ENCODE results near the gene PRAMEF5. TPM values are rescaled to one million over a fixed set of nuclear protein-coding genes. Genes with fewer than 3 reads are reported as not detected.
"Not testable (repeated sequence)": the region's sequence is repeated elsewhere in the genome, so short reads cannot be mapped to it uniquely, and the experiment has no call there.

The PRAMEF5 gene
- total RNA-seq (2021), result not detected in 2 replicates
- long read RNA-seq, result 0 reads

DNA sequence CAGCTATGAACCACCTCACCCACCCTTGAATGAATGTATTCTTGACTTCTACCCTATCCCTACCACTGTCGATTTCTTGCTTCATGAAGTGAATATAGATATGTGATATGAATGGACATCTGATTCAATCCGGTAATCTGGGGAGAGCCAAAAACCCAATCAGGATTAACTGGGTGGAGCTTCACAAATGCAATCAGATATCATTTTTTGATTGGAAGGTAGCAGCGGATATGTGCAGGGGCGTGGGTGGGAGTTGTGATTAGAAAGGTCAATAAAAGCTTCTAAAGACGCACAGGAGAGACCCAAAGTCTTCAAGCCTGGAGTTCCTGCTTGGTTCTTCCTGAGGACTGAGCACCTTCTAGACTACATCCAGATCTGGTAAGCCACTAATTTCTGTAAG, at the start of gene PRAMEF5:
Gene PRAMEF5, plus strand, starts transcription at position 301 of the 400 bp plus-strand sequence. CDS start 5,071 bp downstream, outside the sequence.
- H3K23ac ChIP-seq (ENCODE audit: insufficient read length, low read depth, low read length); H3K23me2 ChIP-seq (ENCODE audit: insufficient read length, low read depth, low read length, poor library complexity, severe bottlenecking); H3K79me2 ChIP-seq (ENCODE audit: insufficient read depth, low read length); H3K4ac ChIP-seq (ENCODE audit: low read depth, low read length); H3K4me1 ChIP-seq (ENCODE audit: insufficient read depth, low read length); H2AK5ac ChIP-seq (ENCODE audit: insufficient read length, low read length); H3K9ac ChIP-seq (ENCODE audit: extremely low read depth, insufficient read length, low read length); H4K5ac ChIP-seq (ENCODE audit: insufficient read length, low read depth, low read length); H4K20me1 ChIP-seq (ENCODE audit: control insufficient read depth, insufficient read depth, insufficient read length); H3K4me3 Mint-ChIP-seq; H3K18ac ChIP-seq (ENCODE audit: insufficient read length, low read depth, low read length); H3K14ac ChIP-seq (ENCODE audit: insufficient read depth, low read length); H3K9me3 ChIP-seq (ENCODE audit: control insufficient read depth, low read depth, low read length); H2BK15ac ChIP-seq (ENCODE audit: low read depth, low read length); H2BK120ac ChIP-seq (ENCODE audit: low read depth, low read length, poor library complexity, severe bottlenecking); H3K27me3 Mint-ChIP-seq (ENCODE audit: low read depth); H2AFZ ChIP-seq (ENCODE audit: low read length); H3K4me1 Mint-ChIP-seq; H3K9me3 Mint-ChIP-seq; H3K4me2 ChIP-seq (ENCODE audit: insufficient read depth, insufficient read length, low read length); H2BK12ac ChIP-seq (ENCODE audit: insufficient read length, low read depth, low read length); H3K27me3 ChIP-seq (ENCODE audit: insufficient read depth, low read length); H3T11ph ChIP-seq (ENCODE audit: low read length); H3K56ac ChIP-seq (ENCODE audit: insufficient read length, low read depth, low read length); H4K91ac ChIP-seq (ENCODE audit: insufficient read length, low read depth, low read length); H2BK5ac ChIP-seq (ENCODE audit: insufficient read length, low read length); H2BK20ac ChIP-seq (ENCODE audit: low read depth, low read length, poor library complexity, severe bottlenecking); DNase-seq; H3K27ac Mint-ChIP-seq; H3K27ac ChIP-seq (ENCODE audit: insufficient read length, low read depth, low read length); H4K8ac ChIP-seq (replicated peaks; ENCODE audit: insufficient read length, low read depth, low read length); H3K79me1 ChIP-seq (ENCODE audit: insufficient read depth, low read depth, low read length, poor library complexity, severe bottlenecking); H3K36me3 Mint-ChIP-seq (ENCODE audit: insufficient read depth in 1 of 3, low read depth in 3 of 3): not testable (repeated sequence)
- WGBS (ENCODE audit: extremely low coverage, insufficient read length, low lambda C conversion rate), result no CpG with 5 or more reads among the region's 5 CpGs

DNA sequence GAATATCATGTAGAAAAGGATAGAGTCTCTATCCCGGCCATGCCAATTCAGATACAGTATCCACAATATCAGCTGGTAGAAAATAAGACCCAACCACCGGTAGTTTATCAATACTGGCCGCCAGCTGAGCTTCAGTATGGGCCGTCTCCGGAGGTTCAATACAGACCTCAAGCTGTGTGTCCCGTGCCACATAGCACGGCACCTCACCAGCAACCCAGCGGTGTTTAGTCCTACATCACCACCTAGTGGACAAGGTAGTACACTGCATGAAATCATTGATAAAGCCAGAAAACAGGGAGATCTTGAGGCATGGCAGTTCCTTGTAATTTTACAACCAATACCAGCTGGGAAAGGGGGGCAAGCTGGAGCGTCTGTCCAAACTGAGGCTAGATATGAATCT, 45.3 kb upstream of the PRAMEF5 start:
- H3K4ac ChIP-seq (ENCODE audit: low read depth, low read length); H3K27ac Mint-ChIP-seq; H3K4me1 Mint-ChIP-seq: not testable (repeated sequence)

More for the DNA sequence above, 45.3 kb upstream of the PRAMEF5 start:
- not testable (repeated sequence) for H3K27me3 ChIP-seq (ENCODE audit: insufficient read depth, low read length); H3K56ac ChIP-seq (ENCODE audit: insufficient read length, low read depth, low read length); H2BK12ac ChIP-seq (ENCODE audit: insufficient read length, low read depth, low read length); H4K91ac ChIP-seq (ENCODE audit: insufficient read length, low read depth, low read length); H3K4me2 ChIP-seq (ENCODE audit: insufficient read depth, insufficient read length, low read length); H3K23ac ChIP-seq (ENCODE audit: insufficient read length, low read depth, low read length); H3K23me2 ChIP-seq (ENCODE audit: insufficient read length, low read depth, low read length, poor library complexity, severe bottlenecking); H3K79me1 ChIP-seq (ENCODE audit: insufficient read depth, low read depth, low read length, poor library complexity, severe bottlenecking); H2BK5ac ChIP-seq (ENCODE audit: insufficient read length, low read length); H3K9me3 Mint-ChIP-seq; H2BK20ac ChIP-seq (ENCODE audit: low read depth, low read length, poor library complexity, severe bottlenecking); H3K14ac ChIP-seq (ENCODE audit: insufficient read depth, low read length); H3K9me3 ChIP-seq (ENCODE audit: control insufficient read depth, low read depth, low read length); H3K79me2 ChIP-seq (ENCODE audit: insufficient read depth, low read length); H2BK15ac ChIP-seq (ENCODE audit: low read depth, low read length); H2AK5ac ChIP-seq (ENCODE audit: insufficient read length, low read length); H3K27me3 Mint-ChIP-seq (ENCODE audit: low read depth); H3K4me3 Mint-ChIP-seq; DNase-seq; H3K4me1 ChIP-seq (ENCODE audit: insufficient read depth, low read length); H3T11ph ChIP-seq (ENCODE audit: low read length); H4K8ac ChIP-seq (replicated peaks; ENCODE audit: insufficient read length, low read depth, low read length); H3K27ac ChIP-seq (ENCODE audit: insufficient read length, low read depth, low read length); H3K9ac ChIP-seq (ENCODE audit: extremely low read depth, insufficient read length, low read length); H2BK120ac ChIP-seq (ENCODE audit: low read depth, low read length, poor library complexity, severe bottlenecking); H3K18ac ChIP-seq (ENCODE audit: insufficient read length, low read depth, low read length); H2AFZ ChIP-seq (ENCODE audit: low read length); H3K36me3 Mint-ChIP-seq (ENCODE audit: insufficient read depth in 1 of 3, low read depth in 3 of 3); H4K5ac ChIP-seq (ENCODE audit: insufficient read length, low read depth, low read length); H4K20me1 ChIP-seq (ENCODE audit: control insufficient read depth, insufficient read depth, insufficient read length)
- WGBS (ENCODE audit: extremely low coverage, insufficient read length, low lambda C conversion rate), result no CpG with 5 or more reads among the region's 9 CpGs
